GM21737 (cell line): ENCODE results near the gene FOXJ3.
"Not testable (repeated sequence)": the region's sequence is repeated elsewhere in the genome, so short reads cannot be mapped to it uniquely, and the experiment has no call there.

Source experiments
- ATAC-seq: cut with Tn5 transposase; IDR thresholded peaks from one replicate; pipeline ENCODE4 v1.9.1; 2021; ENCODE audit warnings: mild to moderate bottlenecking, moderate library complexity; ENCODE audit not compliant: unreplicated experiment

The FOXJ3 gene

GRCh38 chr1:42259059-42259738 lies 75.8 kb downstream of the FOXJ3 start:
- no peak for ATAC-seq

GRCh38 chr1:42258218-42258617 lies 76.8 kb downstream of the FOXJ3 start:
- no peak for ATAC-seq

GRCh38 chr1:42251042-42251441 lies 84.0 kb downstream of the FOXJ3 start:
- no peak for ATAC-seq

- ATAC-seq, result no peak
These were observed 84.9 kb downstream of the FOXJ3 start for GRCh38 chr1:42250164-42250563.

GRCh38 chr1:42240966-42241755 lies 93.9 kb downstream of the FOXJ3 start:
- no peak for ATAC-seq

GRCh38 chr1:42239555-42239954 lies 95.5 kb downstream of the FOXJ3 start:
- no peak for ATAC-seq

GRCh38 chr1:42239041-42239440 lies 96.0 kb downstream of the FOXJ3 start:
- ATAC-seq, result no peak

- ATAC-seq, result no peak
These were observed 103.8 kb downstream of the FOXJ3 start for GRCh38 chr1:42231253-42231652.

GRCh38 chr1:42228938-42229337 lies 106.1 kb downstream of the FOXJ3 start:
- ATAC-seq, result no peak

GRCh38 chr1:42223036-42223435 lies 112.0 kb downstream of the FOXJ3 start:
- no peak for ATAC-seq

- ATAC-seq, result no peak
These were observed 113.0 kb downstream of the FOXJ3 start for GRCh38 chr1:42221952-42222606.

- ATAC-seq, result no peak
These were observed 113.6 kb downstream of the FOXJ3 start for GRCh38 chr1:42221456-42221855.

- ATAC-seq, result no peak
These were observed 115.4 kb downstream of the FOXJ3 start for GRCh38 chr1:42219627-42220026.

GRCh38 chr1:42214447-42214871 lies 120.6 kb downstream of the FOXJ3 start:
- no peak for ATAC-seq

- ATAC-seq, result no peak
These were observed 123.8 kb downstream of the FOXJ3 start for GRCh38 chr1:42211224-42211623.

- no peak for ATAC-seq
These were observed 124.5 kb downstream of the FOXJ3 start for GRCh38 chr1:42210421-42211133.

- ATAC-seq, result no peak
These were observed 125.3 kb downstream of the FOXJ3 start for GRCh38 chr1:42209526-42210251.

GRCh38 chr1:42206930-42207329 lies 128.1 kb downstream of the FOXJ3 start:
- ATAC-seq, result not testable (repeated sequence)

- no peak for ATAC-seq
These were observed 128.9 kb downstream of the FOXJ3 start for GRCh38 chr1:42206164-42206563.

GRCh38 chr1:42201986-42202385 lies 133.0 kb downstream of the FOXJ3 start:
- no peak for ATAC-seq

GRCh38 chr1:42198251-42198650 lies 136.8 kb downstream of the FOXJ3 start:
- ATAC-seq, result no peak
